Colonic mucosa (tissue), 4 donors: ENCODE data around the gene ANKH. TPM values are rescaled to one million over a fixed set of nuclear protein-coding genes. Genes with fewer than 3 reads are reported as not detected.

Experiments
- DNase-seq: peaks from one replicate; pipeline ENCODE4 v3.0.0-alpha.2; 2020
- H3K27ac ChIP-seq: fragments of 200-600 bp; one replicate; pipeline ENCODE4 v1.8.0; 2021
- H3K27me3 ChIP-seq: fragments of 200-600 bp; one replicate; pipeline ENCODE4 v1.8.0; 2021
- H3K36me3 ChIP-seq: fragments of 200-600 bp; one replicate; pipeline ENCODE4 v1.8.0; 2021
- H3K4me1 ChIP-seq: fragments of 200-600 bp; one replicate; pipeline ENCODE4 v1.8.0; 2021; ENCODE audit warnings: mild to moderate bottlenecking
- H3K4me3 ChIP-seq: fragments of 200-600 bp; one replicate; pipeline ENCODE4 v1.8.0; 2021
- H3K9ac ChIP-seq, 2 donors: one replicate each; pipeline ENCODE4 v1.7.0; 2013; ENCODE audit warnings: control low read depth in 2 of 2, low read depth in 2 of 2, low read length in 2 of 2
- H3K9me3 ChIP-seq: fragments of 200-600 bp; one replicate; pipeline ENCODE4 v1.8.0; 2021
- intact Hi-C: fragments of 100-400 bp; cut with DNase I; formaldehyde crosslinking; loops from one replicate; pipeline ENCODE4 v1.14.1; 2022
- total RNA-seq, 2 donors: library from RNA; stranded (reverse); fragmentation: NEBNext Ultra II Directional in 1 of 2; extraction: Animal tissue kit (Norgen Biotek cat#: 25700) in 1 of 2; gene quantifications; one replicate each; pipeline ENCODE4 v1.2.1, GENCODE V29; 2021
- TF ChIP-seq, protein P1 (sequence below): fragments of 200-600 bp; IDR thresholded peaks from one replicate; pipeline ENCODE4 v1.8.0; 2022; ENCODE audit warnings: antibody characterized with exemption, mild to moderate bottlenecking
- donor health status: healthy.
- donor health status: DM: no; HTN: no; CAD: no.
- donor health status: DM: no; HTN: no; CAD: no.

The ANKH gene
- total RNA-seq, 2 donors from 2014 or later, result 81.8 to 103 TPM

GRCh38 chr5:14864181-14864812 lies 7.3 kb downstream of the ANKH start:
- Histone ChIP-seq H3K4me3 (no peak overlapping the region), H3K9ac (no peak overlapping the region), H3K27me3 (no peaks in the 10 kb centered on the region), H3K27ac (no peak overlapping the region), H3K9me3 (no peaks in the 10 kb centered on the region), H3K4me1 (peaks cover 7% of the 10 kb centered on the region), H3K36me3 (no peaks in the 10 kb centered on the region)
- no peak for DNase-seq
- TF ChIP-seq, protein P1, sequence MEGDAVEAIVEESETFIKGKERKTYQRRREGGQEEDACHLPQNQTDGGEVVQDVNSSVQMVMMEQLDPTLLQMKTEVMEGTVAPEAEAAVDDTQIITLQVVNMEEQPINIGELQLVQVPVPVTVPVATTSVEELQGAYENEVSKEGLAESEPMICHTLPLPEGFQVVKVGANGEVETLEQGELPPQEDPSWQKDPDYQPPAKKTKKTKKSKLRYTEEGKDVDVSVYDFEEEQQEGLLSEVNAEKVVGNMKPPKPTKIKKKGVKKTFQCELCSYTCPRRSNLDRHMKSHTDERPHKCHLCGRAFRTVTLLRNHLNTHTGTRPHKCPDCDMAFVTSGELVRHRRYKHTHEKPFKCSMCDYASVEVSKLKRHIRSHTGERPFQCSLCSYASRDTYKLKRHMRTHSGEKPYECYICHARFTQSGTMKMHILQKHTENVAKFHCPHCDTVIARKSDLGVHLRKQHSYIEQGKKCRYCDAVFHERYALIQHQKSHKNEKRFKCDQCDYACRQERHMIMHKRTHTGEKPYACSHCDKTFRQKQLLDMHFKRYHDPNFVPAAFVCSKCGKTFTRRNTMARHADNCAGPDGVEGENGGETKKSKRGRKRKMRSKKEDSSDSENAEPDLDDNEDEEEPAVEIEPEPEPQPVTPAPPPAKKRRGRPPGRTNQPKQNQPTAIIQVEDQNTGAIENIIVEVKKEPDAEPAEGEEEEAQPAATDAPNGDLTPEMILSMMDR, result no peak
- intact Hi-C loops, result no loop called here

GRCh38 chr5:14863105-14863504 lies 8.5 kb downstream of the ANKH start:
- TF ChIP-seq, protein P1, result no peak
- no peaks in the 10 kb centered on the region for H3K27me3 ChIP-seq
- no peak for DNase-seq
- intact Hi-C loops, result no loop called here
- no peak overlapping the region for H3K9ac ChIP-seq
- no peak overlapping the region for H3K27ac ChIP-seq
- H3K4me1 ChIP-seq, result no peaks in the 10 kb centered on the region
- no peak overlapping the region for H3K4me3 ChIP-seq
- H3K9me3 ChIP-seq, result no peaks in the 10 kb centered on the region
- no peaks in the 10 kb centered on the region for H3K36me3 ChIP-seq

DNA sequence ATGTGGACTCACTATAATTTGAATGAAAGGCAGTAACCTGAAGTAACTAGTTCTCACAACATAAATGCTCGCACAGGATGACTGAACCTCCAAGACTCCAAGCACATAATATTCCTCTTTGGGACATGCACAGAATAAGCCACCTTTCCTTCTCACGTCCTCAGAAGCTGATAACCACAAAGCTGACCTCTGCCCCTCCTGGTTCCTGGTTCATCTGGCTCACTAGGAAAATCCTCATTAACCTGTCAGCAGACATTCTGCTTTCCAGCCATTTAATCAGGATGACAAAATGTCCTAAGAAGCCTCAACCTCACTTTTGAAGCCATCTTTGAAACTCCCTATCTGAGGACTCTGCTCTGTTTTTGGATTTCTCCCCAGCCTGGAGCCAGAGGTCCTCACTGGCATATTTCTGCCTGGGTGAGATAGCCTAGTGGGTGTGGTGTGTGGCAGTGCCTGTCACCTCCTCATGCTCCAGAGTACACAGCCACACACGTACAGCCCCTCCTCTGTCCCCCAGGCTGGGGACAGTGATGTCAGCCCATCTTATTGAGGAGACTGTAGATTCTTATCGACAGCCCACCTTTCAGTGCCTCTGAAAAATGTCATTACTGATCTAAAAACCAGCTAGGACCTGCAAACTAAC lies 10.3 kb downstream of the ANKH start:
- H3K9me3 ChIP-seq, result no peaks in the 10 kb centered on the region
- H3K9ac ChIP-seq, result peak overlapping the region in 1 of 2 donors; percentile 46
- peak overlapping the region; percentile 16 for H3K27ac ChIP-seq
- no peak overlapping the region for H3K4me3 ChIP-seq
- H3K4me1 ChIP-seq, result no peaks in the 10 kb centered on the region
- intact Hi-C loops, result no loop called here
- H3K36me3 ChIP-seq, result no peaks in the 10 kb centered on the region
- TF ChIP-seq, protein P1, result no peak
- DNase-seq, result peak; percentile 56
- no peaks in the 10 kb centered on the region for H3K27me3 ChIP-seq

DNA sequence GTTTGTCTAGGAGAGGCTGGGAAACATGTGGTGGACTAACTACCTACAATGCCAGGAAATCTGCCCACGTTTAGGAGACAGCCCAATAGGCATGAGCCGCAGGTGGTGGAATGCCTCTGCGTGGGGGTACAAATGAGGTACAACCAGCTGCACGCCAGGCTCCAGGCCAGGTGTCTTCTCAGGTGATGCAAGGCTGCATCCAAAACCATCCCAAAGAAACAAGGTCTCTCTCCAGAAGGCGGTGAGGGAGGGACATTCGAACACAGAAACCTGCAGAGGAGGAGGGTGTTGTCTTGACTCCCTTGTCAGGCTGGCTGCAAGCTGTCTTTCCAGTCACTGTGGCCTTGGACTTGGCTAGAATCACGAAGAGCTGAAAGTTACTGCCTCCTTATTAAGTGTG lies 11.6 kb downstream of the ANKH start:
- DNase-seq, result no peak
- Histone ChIP-seq H3K4me1 (no peaks in the 10 kb centered on the region), H3K9me3 (no peaks in the 10 kb centered on the region), H3K36me3 (no peaks in the 10 kb centered on the region), H3K4me3 (no peak overlapping the region), H3K27ac (no peak overlapping the region), H3K9ac (no peak overlapping the region), H3K27me3 (no peaks in the 10 kb centered on the region)
- intact Hi-C loops, result no loop called here
- TF ChIP-seq, protein P1, result no peak

DNA sequence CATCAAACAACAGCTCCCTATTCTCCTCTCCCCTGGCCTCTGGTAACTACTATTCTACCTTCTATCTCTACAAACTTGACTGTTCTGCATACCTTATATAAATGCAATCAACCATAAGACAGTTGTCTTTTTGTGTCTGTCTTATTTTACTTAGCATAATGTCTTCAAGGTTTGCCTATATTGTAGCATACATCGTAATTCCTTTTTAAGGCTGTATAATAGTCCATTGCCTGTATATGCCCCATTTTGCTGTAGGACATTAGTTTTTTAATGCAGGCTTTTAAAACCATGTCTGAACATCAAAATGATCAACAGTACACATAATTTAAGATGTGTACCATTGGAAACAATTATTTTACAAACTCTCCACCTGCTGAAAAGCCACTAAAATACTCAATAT lies 12.4 kb downstream of the ANKH start:
- H3K36me3 ChIP-seq, result no peaks in the 10 kb centered on the region
- DNase-seq, result no peak
- intact Hi-C loops, result no loop called here
- H3K27me3 ChIP-seq, result no peaks in the 10 kb centered on the region
- no peak overlapping the region for H3K27ac ChIP-seq
- no peak overlapping the region for H3K4me3 ChIP-seq
- TF ChIP-seq, protein P1, result no peak
- no peak overlapping the region for H3K9ac ChIP-seq
- no peaks in the 10 kb centered on the region for H3K9me3 ChIP-seq
- H3K4me1 ChIP-seq, result no peaks in the 10 kb centered on the region
